GM12801 (cell line): ENCODE measurements around the gene GTF3C5.

Experiments
- CTCF ChIP-seq: IDR thresholded peaks from one replicate; pipeline ENCODE4 v1.5.1; 2011; ENCODE audit warnings: control low read depth; ENCODE audit not compliant: insufficient read length; ENCODE audit errors: extremely low read depth

GTF3C5 gene

GRCh38 chr9:133049043-133049442 lies 18.2 kb downstream of the GTF3C5 start:
- no peak for TF ChIP-seq CTCF

- no peak for TF ChIP-seq CTCF
These were observed 19.3 kb downstream of the GTF3C5 start for GRCh38 chr9:133050142-133050541.

- no peak for TF ChIP-seq CTCF
These were observed 20.0 kb downstream of the GTF3C5 start for GRCh38 chr9:133050781-133051180.

- no peak for TF ChIP-seq CTCF
These were observed 20.6 kb downstream of the GTF3C5 start for GRCh38 chr9:133051281-133051900.

- no peak for TF ChIP-seq CTCF
These were observed 21.3 kb downstream of the GTF3C5 start for GRCh38 chr9:133051966-133052539.

GRCh38 chr9:133054194-133054890 lies 23.5 kb downstream of the GTF3C5 start:
- TF ChIP-seq CTCF = no peak

- no peak for TF ChIP-seq CTCF
These were observed 24.2 kb downstream of the GTF3C5 start for GRCh38 chr9:133054966-133055365.
